Ishikawa (cell line): ENCODE measurements around the gene UBAC2.

Experiments
- EGR1 ChIP-seq: IDR thresholded peaks from 2 replicates; pipeline ENCODE4 v1.6.1; 2012
- MAX ChIP-seq: IDR thresholded peaks from 2 replicates; pipeline ENCODE4 v1.6.1; 2012
- REST ChIP-seq: IDR thresholded peaks from 2 replicates; pipeline ENCODE4 v1.6.1; 2012; ENCODE audit warnings: low read depth, mild to moderate bottlenecking
- TAF1 ChIP-seq: IDR thresholded peaks from 2 replicates; pipeline ENCODE4 v1.6.1; 2012; ENCODE audit warnings: low read depth, mild to moderate bottlenecking
- YY1 ChIP-seq: IDR thresholded peaks from 2 replicates; pipeline ENCODE4 v1.6.1; 2012; ENCODE audit warnings: low read depth

- TF ChIP-seq YY1 (no peak), REST (no peak), MAX (no peak), TAF1 (no peak), EGR1 (no peak)
Observed at GRCh38 chr13:99316224-99316623, 115.6 kb downstream of the UBAC2 start.
